K562 (cell line): Measurements from ENCODE around the gene HMBS. TPM values are rescaled to one million over a fixed set of nuclear protein-coding genes. Genes with fewer than 3 reads are reported as not detected.

Experiments used
- CC2D1A ChIP-seq: fragments of 450-650 bp; IDR thresholded peaks from 2 replicates; pipeline ENCODE4 v1.6.1; 2017; ENCODE audit warnings: mild to moderate bottlenecking
- E2F3 ChIP-seq: fragments of 250-450 bp; sonication (Bioruptor Pico); IDR thresholded peaks from 2 replicates; pipeline ENCODE4 v1.4.0; 2020; ENCODE audit warnings: mild to moderate bottlenecking
- KAT2B ChIP-seq: IDR thresholded peaks from one replicate; pipeline ENCODE4 v1.6.1; 2012; ENCODE audit warnings: low read depth, mild to moderate bottlenecking, control low read depth, inconsistent platforms, low read length, moderate library complexity
- KAT8 ChIP-seq: fragments of 450-650 bp; IDR thresholded peaks from 2 replicates; pipeline ENCODE4 v1.6.1; 2016; ENCODE audit warnings: low read depth, mild to moderate bottlenecking
- MTA1 ChIP-seq: fragments of 450-650 bp; IDR thresholded peaks from 2 replicates; pipeline ENCODE4 v1.6.1; 2017; ENCODE audit warnings: borderline replicate concordance
- NFXL1 ChIP-seq: fragments of 450-650 bp; formaldehyde crosslinking; IDR thresholded peaks from 2 replicates; pipeline ENCODE4 v1.4.0; 2021; ENCODE audit warnings: mild to moderate bottlenecking
- PHB ChIP-seq: fragments of 250-450 bp; sonication (Bioruptor Pico); IDR thresholded peaks from 2 replicates; pipeline ENCODE4 v1.5.0; 2021
- POLR3G ChIP-seq: IDR thresholded peaks from 2 replicates; pipeline ENCODE4 v1.6.1; 2011; ENCODE audit not compliant: insufficient read length, insufficient replicate concordance; ENCODE audit errors: extremely low read depth
- SRSF7 ChIP-seq: fragments of 200-400 bp; formaldehyde crosslinking; optimal IDR thresholded peaks from 2 replicates; pipeline ENCODE3; 2017; ENCODE audit warnings: mild to moderate bottlenecking, low read depth, low read length
- ZFP36 ChIP-seq: fragments of 150-350 bp; IDR thresholded peaks from 2 replicates; pipeline ENCODE4 v1.6.1; 2018; ENCODE audit warnings: low read length, low read depth; ENCODE audit not compliant: partially characterized antibody
- ZNF239 ChIP-seq: fragments of 250-450 bp; sonication (Bioruptor Pico); IDR thresholded peaks from 2 replicates; pipeline ENCODE4 v1.4.0; 2020; ENCODE audit warnings: mild to moderate bottlenecking
- ZNF408 ChIP-seq: fragments of 250-450 bp; sonication (Bioruptor Pico); IDR thresholded peaks from 2 replicates; pipeline ENCODE4 v1.4.0; 2020; ENCODE audit warnings: low read depth, mild to moderate bottlenecking, moderate library complexity
- ZNF696 ChIP-seq: fragments of 250-450 bp; sonication (Bioruptor Pico); conservative IDR thresholded peaks from 2 replicates; pipeline ENCODE4 v1.4.0; 2020; ENCODE audit warnings: mild to moderate bottlenecking, moderate library complexity
- polyA plus RNA-seq, 8 experiments: library from polyadenylated mRNA; depleted of rRNA in 4 of 8; stranded (reverse) in 5 of 8; unstranded in 3 of 8; fragments of >200 nt; fragmentation: Nextera tagmentation in 2 of 8; fragmentation: Illumina TruSeq in 1 of 8; extraction: Ambion mirVana in 2 of 8; extraction: Trizol in 1 of 8; gene quantifications; 2 replicates each; pipeline versions ENCODE4 v1.2.1 to v1.2.3, GENCODE V29; 2011 to 2014; ENCODE audit warnings: inconsistent platforms in 1 of 8, missing spikeins in 1 of 8
- total RNA-seq, 7 experiments: library from RNA; depleted of rRNA in 6 of 7; stranded (reverse); fragments of >200 nt in 6 of 7; fragmentation: Illumina TruSeq in 2 of 7; extraction: Trizol in 2 of 7; gene quantifications; 2 replicates each; pipeline versions ENCODE4 v1.2.1 to v1.2.3, GENCODE V29; 2011 to 2021; ENCODE audit warnings: low replicate concordance in 1 of 7
- TF ChIP-seq, protein P1 (sequence below): fragments of 450-650 bp; IDR thresholded peaks from 2 replicates; pipeline ENCODE4 v1.6.1; 2016; ENCODE audit warnings: mild to moderate bottlenecking
- TF ChIP-seq, protein P2 (sequence below): sonication (generic); formaldehyde crosslinking; IDR thresholded peaks from 2 replicates; pipeline ENCODE4 v1.4.0; 2020; ENCODE audit warnings: mild to moderate bottlenecking, missing genetic modification reagents
- TF ChIP-seq, protein P3 (sequence below): fragments of 250-450 bp; sonication (Bioruptor Pico); IDR thresholded peaks from 2 replicates; pipeline ENCODE4 v1.5.0; 2021
- TF ChIP-seq, protein P4 (sequence below): sonication (generic); formaldehyde crosslinking; IDR thresholded peaks from 2 replicates; pipeline ENCODE4 v1.8.0; 2022; ENCODE audit warnings: missing genetic modification reagents, mild to moderate bottlenecking, borderline replicate concordance
- TF ChIP-seq, protein P5 (sequence below), 2 experiments: fragments of 450-650 bp; IDR thresholded peaks; 2 replicates each; pipeline ENCODE4 v1.6.1; 2018; ENCODE audit warnings: mild to moderate bottlenecking in 2 of 2, low read depth in 1 of 2; ENCODE audit not compliant: partially characterized antibody in 2 of 2

HMBS gene
- total and polyA plus RNA-seq, 9 of the 15 experiments (the other 6 are each of a cell fraction or from before 2014, with no cell fraction given), result 56.9 to 385 (median 286) TPM

DNA sequence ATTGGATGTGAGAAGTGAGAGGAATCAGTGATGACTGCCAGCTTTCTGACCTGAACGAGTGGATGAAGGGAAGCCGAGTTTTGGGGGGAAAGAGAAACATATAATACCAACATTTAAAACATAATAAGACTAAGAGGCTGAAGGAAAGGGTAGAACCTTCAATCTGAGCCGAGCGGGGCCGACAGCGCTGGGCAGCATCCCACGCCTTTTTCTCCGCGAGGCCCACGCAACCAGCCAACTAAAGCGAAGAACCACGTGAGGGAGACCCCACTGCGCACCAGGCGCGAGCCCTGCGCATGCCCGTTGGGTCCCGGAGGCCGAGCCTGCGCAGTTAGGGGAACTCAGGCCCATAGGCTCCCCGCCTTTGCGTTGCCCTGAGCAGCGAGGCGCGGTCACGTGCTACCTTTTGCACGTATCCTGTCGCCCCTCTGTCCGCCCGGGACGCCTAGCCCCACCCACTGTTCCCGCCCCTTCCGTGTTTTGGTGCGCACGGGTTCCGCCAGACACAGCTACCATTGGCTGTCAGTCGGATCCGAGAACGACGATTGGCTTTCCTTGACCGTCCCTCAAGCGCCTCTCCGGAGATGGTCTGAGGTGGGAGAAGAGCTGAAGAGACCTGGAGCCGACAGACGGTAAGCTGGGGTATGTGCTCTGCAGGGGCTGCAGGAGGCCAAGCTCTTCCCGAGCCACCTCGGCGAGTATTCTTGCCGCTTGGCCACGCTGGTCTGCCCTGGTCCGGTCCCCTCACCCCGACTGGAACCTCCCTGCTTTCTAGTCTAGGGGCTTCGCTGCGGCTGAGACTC lies 36.5 kb downstream of the HMBS start, which contains the start of gene HINFP (continued):
- TF ChIP-seq, protein P1, sequence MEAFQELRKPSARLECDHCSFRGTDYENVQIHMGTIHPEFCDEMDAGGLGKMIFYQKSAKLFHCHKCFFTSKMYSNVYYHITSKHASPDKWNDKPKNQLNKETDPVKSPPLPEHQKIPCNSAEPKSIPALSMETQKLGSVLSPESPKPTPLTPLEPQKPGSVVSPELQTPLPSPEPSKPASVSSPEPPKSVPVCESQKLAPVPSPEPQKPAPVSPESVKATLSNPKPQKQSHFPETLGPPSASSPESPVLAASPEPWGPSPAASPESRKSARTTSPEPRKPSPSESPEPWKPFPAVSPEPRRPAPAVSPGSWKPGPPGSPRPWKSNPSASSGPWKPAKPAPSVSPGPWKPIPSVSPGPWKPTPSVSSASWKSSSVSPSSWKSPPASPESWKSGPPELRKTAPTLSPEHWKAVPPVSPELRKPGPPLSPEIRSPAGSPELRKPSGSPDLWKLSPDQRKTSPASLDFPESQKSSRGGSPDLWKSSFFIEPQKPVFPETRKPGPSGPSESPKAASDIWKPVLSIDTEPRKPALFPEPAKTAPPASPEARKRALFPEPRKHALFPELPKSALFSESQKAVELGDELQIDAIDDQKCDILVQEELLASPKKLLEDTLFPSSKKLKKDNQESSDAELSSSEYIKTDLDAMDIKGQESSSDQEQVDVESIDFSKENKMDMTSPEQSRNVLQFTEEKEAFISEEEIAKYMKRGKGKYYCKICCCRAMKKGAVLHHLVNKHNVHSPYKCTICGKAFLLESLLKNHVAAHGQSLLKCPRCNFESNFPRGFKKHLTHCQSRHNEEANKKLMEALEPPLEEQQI, result no peak
- TF ChIP-seq, protein P2, sequence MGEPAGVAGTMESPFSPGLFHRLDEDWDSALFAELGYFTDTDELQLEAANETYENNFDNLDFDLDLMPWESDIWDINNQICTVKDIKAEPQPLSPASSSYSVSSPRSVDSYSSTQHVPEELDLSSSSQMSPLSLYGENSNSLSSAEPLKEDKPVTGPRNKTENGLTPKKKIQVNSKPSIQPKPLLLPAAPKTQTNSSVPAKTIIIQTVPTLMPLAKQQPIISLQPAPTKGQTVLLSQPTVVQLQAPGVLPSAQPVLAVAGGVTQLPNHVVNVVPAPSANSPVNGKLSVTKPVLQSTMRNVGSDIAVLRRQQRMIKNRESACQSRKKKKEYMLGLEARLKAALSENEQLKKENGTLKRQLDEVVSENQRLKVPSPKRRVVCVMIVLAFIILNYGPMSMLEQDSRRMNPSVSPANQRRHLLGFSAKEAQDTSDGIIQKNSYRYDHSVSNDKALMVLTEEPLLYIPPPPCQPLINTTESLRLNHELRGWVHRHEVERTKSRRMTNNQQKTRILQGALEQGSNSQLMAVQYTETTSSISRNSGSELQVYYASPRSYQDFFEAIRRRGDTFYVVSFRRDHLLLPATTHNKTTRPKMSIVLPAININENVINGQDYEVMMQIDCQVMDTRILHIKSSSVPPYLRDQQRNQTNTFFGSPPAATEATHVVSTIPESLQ (CRISPR knock-in tag), result no peak
- peak; percentile 50; the same call in 1 of the 2 replicates for TF ChIP-seq MTA1
- no peak for TF ChIP-seq ZNF696
- TF ChIP-seq, protein P3, sequence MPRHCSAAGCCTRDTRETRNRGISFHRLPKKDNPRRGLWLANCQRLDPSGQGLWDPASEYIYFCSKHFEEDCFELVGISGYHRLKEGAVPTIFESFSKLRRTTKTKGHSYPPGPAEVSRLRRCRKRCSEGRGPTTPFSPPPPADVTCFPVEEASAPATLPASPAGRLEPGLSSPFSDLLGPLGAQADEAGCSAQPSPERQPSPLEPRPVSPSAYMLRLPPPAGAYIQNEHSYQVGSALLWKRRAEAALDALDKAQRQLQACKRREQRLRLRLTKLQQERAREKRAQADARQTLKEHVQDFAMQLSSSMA (CRISPR knock-in tag), result no peak
- TF ChIP-seq ZFP36, result no peak
- TF ChIP-seq PHB (CRISPR knock-in tag), result peak; percentile 81; the same call in 1 of the 2 replicates
- TF ChIP-seq SRSF7, result no peak
- no peak for TF ChIP-seq CC2D1A
- TF ChIP-seq E2F3 (CRISPR knock-in tag), result no peak
- no peak for TF ChIP-seq KAT8
- TF ChIP-seq ZNF239 (CRISPR knock-in tag), result no peak
- TF ChIP-seq NFXL1 (CRISPR knock-in tag), result no peak
- TF ChIP-seq KAT2B, result no peak
- TF ChIP-seq, protein P4, sequence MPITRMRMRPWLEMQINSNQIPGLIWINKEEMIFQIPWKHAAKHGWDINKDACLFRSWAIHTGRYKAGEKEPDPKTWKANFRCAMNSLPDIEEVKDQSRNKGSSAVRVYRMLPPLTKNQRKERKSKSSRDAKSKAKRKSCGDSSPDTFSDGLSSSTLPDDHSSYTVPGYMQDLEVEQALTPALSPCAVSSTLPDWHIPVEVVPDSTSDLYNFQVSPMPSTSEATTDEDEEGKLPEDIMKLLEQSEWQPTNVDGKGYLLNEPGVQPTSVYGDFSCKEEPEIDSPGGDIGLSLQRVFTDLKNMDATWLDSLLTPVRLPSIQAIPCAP (CRISPR knock-in tag), result peak; percentile 72; the same call in 1 of the 2 replicates
- TF ChIP-seq, protein P5, sequence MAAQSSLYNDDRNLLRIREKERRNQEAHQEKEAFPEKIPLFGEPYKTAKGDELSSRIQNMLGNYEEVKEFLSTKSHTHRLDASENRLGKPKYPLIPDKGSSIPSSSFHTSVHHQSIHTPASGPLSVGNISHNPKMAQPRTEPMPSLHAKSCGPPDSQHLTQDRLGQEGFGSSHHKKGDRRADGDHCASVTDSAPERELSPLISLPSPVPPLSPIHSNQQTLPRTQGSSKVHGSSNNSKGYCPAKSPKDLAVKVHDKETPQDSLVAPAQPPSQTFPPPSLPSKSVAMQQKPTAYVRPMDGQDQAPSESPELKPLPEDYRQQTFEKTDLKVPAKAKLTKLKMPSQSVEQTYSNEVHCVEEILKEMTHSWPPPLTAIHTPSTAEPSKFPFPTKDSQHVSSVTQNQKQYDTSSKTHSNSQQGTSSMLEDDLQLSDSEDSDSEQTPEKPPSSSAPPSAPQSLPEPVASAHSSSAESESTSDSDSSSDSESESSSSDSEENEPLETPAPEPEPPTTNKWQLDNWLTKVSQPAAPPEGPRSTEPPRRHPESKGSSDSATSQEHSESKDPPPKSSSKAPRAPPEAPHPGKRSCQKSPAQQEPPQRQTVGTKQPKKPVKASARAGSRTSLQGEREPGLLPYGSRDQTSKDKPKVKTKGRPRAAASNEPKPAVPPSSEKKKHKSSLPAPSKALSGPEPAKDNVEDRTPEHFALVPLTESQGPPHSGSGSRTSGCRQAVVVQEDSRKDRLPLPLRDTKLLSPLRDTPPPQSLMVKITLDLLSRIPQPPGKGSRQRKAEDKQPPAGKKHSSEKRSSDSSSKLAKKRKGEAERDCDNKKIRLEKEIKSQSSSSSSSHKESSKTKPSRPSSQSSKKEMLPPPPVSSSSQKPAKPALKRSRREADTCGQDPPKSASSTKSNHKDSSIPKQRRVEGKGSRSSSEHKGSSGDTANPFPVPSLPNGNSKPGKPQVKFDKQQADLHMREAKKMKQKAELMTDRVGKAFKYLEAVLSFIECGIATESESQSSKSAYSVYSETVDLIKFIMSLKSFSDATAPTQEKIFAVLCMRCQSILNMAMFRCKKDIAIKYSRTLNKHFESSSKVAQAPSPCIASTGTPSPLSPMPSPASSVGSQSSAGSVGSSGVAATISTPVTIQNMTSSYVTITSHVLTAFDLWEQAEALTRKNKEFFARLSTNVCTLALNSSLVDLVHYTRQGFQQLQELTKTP (IDR thresholded peaks at IDR 0.05; ENCODE audit: low read depth in 1 of 2, partially characterized antibody in 2 of 2), result peak in 1 of 2 experiments; percentile 62
- TF ChIP-seq ZNF408 (CRISPR knock-in tag), result no peak
- no peak for TF ChIP-seq POLR3G
